ENCODE data around the gene PCSK1.

Gene PCSK1

DNA sequence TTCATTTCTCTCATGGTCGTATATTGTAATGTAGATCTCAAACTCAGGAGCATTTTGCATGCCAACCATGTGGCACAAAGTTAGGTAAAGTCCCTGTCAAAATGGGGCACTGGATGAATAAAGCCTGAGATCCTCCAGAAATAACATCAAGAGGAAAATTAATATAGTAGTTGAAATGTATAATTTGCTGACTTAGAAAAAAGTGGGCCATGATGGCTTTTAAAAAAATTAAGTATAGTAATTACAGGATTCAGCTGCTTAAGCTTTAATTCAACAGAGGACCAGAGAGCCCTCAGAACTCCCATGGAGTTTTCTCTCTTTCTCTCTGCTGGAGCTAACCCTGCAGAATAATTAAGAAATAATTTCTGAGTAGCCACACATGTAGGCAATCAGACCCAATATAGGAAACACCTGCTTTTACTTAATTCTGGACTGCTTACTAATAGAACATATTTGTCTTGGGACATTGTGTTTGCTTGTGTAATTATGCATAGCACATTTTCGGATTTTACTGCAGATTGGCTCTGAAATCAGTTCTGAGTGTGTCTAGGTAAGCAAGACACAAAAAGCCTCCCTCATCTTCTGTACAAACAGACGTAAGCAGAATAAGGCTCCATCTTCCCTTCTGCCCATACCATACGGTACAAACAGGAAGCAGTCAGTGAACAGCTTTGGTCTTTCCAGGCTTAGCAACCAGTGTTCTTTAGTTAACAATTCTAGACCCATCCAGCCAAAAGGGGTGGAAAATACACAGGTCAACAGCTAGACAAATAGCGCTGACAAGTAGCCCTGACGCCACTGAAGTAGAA, 26.5 kb upstream of the PCSK1 start:
- no peak overlapping the region for H3K4me3 ChIP-seq (ENCODE audit: low read depth in 1 of 2, low read length in 2 of 2)
- no peak overlapping the region for H3K27ac ChIP-seq (ENCODE audit: low read depth, low read length)
- no peaks in the 10 kb centered on the region for H3K4me1 ChIP-seq (ENCODE audit: control insufficient read depth in 1 of 2, insufficient read depth in 2 of 2, low read length in 2 of 2)
- H3K9me3 ChIP-seq (ENCODE audit: control insufficient read depth in 1 of 2, low read length in 2 of 2) = no peaks in the 10 kb centered on the region
- H3K36me3 ChIP-seq (ENCODE audit: control insufficient read depth in 1 of 2, insufficient read depth in 2 of 2, low read length in 2 of 2) = no peaks in the 10 kb centered on the region
- no peaks in the 10 kb centered on the region for H3K27me3 ChIP-seq (ENCODE audit: control insufficient read depth in 1 of 2, insufficient read depth in 2 of 2, low read length in 2 of 2)
- no peak overlapping the region for H3K9ac ChIP-seq (ENCODE audit: low read depth in 1 of 2, low read length in 2 of 2)

GRCh38 chr5:96458176-96458575, 25.1 kb upstream of the PCSK1 start:
- Histone ChIP-seq H3K4me1 (ENCODE audit: control insufficient read depth in 1 of 2, insufficient read depth in 2 of 2, low read length in 2 of 2) (no peaks in the 10 kb centered on the region), H3K9ac (ENCODE audit: low read depth in 1 of 2, low read length in 2 of 2) (no peak overlapping the region), H3K9me3 (ENCODE audit: control insufficient read depth in 1 of 2, low read length in 2 of 2) (no peaks in the 10 kb centered on the region), H3K4me3 (ENCODE audit: low read depth in 1 of 2, low read length in 2 of 2) (no peak overlapping the region), H3K27me3 (ENCODE audit: control insufficient read depth in 1 of 2, insufficient read depth in 2 of 2, low read length in 2 of 2) (no peaks in the 10 kb centered on the region), H3K27ac (ENCODE audit: low read depth, low read length) (no peak overlapping the region), H3K36me3 (ENCODE audit: control insufficient read depth in 1 of 2, insufficient read depth in 2 of 2, low read length in 2 of 2) (no peaks in the 10 kb centered on the region)

DNA sequence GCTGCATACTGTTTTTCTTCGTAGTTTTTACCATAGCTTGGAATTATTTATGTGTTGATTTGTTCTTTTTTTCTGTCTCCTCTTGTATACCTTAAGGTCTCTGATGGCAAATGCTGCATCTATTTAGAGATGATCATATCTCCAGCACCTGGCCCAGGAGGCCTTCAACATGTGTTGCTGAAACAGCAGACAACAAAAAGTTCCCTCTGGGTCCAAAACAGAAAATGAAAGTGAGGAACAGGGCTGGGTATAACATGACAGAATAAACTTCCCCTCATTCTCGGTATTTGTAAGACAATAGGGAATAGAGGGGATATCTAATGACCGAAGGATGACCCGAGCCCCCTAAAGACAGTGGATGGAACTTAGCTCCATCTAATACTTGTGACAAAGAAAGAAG, 22.7 kb upstream of the PCSK1 start:
- Histone ChIP-seq H3K27me3 (ENCODE audit: control insufficient read depth in 1 of 2, insufficient read depth in 2 of 2, low read length in 2 of 2) (no peaks in the 10 kb centered on the region), H3K36me3 (ENCODE audit: control insufficient read depth in 1 of 2, insufficient read depth in 2 of 2, low read length in 2 of 2) (no peaks in the 10 kb centered on the region), H3K9me3 (ENCODE audit: control insufficient read depth in 1 of 2, low read length in 2 of 2) (no peaks in the 10 kb centered on the region), H3K9ac (ENCODE audit: low read depth in 1 of 2, low read length in 2 of 2) (no peak overlapping the region), H3K4me1 (ENCODE audit: control insufficient read depth in 1 of 2, insufficient read depth in 2 of 2, low read length in 2 of 2) (no peaks in the 10 kb centered on the region), H3K27ac (ENCODE audit: low read depth, low read length) (no peak overlapping the region), H3K4me3 (ENCODE audit: low read depth in 1 of 2, low read length in 2 of 2) (no peak overlapping the region)

DNA sequence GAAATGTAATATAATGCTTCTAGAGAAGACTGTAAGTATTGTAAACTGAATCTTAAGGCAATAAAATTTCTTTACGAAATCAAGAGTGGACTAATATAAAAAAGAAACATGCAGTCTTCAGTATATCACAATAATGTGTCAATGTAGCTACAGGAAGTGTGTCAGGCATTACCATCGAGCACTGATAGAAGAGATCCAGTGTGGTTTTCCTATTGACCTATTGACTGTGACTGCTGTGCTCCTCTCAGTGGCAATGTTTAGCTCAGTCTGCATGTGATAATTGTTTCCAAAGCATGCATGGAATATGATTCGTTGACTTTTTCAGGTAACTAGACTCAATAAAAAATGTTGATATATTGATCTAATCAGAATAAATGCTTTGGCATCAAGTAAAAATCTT, 20.3 kb upstream of the PCSK1 start:
- H3K36me3 ChIP-seq (ENCODE audit: control insufficient read depth in 1 of 2, insufficient read depth in 2 of 2, low read length in 2 of 2) = no peaks in the 10 kb centered on the region
- no peaks in the 10 kb centered on the region for H3K4me1 ChIP-seq (ENCODE audit: control insufficient read depth in 1 of 2, insufficient read depth in 2 of 2, low read length in 2 of 2)
- no peaks in the 10 kb centered on the region for H3K27me3 ChIP-seq (ENCODE audit: control insufficient read depth in 1 of 2, insufficient read depth in 2 of 2, low read length in 2 of 2)
- H3K9me3 ChIP-seq (ENCODE audit: control insufficient read depth in 1 of 2, low read length in 2 of 2) = no peaks in the 10 kb centered on the region
- no peak overlapping the region for H3K9ac ChIP-seq (ENCODE audit: low read depth in 1 of 2, low read length in 2 of 2)
- no peak overlapping the region for H3K27ac ChIP-seq (ENCODE audit: low read depth, low read length)
- no peak overlapping the region for H3K4me3 ChIP-seq (ENCODE audit: low read depth in 1 of 2, low read length in 2 of 2)

GRCh38 chr5:96447949-96448348, 14.9 kb upstream of the PCSK1 start:
- no peak overlapping the region for H3K27ac ChIP-seq (ENCODE audit: low read depth, low read length)
- H3K27me3 ChIP-seq (ENCODE audit: control insufficient read depth in 1 of 2, insufficient read depth in 2 of 2, low read length in 2 of 2) = no peaks in the 10 kb centered on the region
- no peak overlapping the region for H3K4me3 ChIP-seq (ENCODE audit: low read depth in 1 of 2, low read length in 2 of 2)
- no peaks in the 10 kb centered on the region for H3K36me3 ChIP-seq (ENCODE audit: control insufficient read depth in 1 of 2, insufficient read depth in 2 of 2, low read length in 2 of 2)
- no peaks in the 10 kb centered on the region for H3K4me1 ChIP-seq (ENCODE audit: control insufficient read depth in 1 of 2, insufficient read depth in 2 of 2, low read length in 2 of 2)
- no peaks in the 10 kb centered on the region for H3K9me3 ChIP-seq (ENCODE audit: control insufficient read depth in 1 of 2, low read length in 2 of 2)
- H3K9ac ChIP-seq (ENCODE audit: low read depth in 1 of 2, low read length in 2 of 2) = no peak overlapping the region

DNA sequence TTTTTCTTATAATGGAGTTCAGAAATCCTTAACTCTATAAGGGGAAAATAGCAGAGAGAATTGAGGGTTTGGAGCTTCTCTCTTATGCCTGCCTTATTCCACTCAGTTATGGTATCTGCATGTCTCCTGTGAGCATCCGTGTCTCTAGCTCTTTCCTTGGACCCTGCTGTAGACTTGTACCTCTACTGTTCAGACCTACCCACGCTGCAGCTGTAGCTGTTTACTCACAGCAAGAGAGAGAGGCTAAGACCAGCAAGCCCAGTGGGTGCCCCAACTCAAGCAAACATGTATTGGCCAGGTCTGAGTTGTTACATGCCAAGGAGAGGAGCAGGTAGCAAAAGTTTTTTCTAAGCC, 7.1 kb upstream of the PCSK1 start:
- Histone ChIP-seq H3K4me3 (ENCODE audit: low read depth in 1 of 2, low read length in 2 of 2) (no peak overlapping the region), H3K9me3 (ENCODE audit: control insufficient read depth in 1 of 2, low read length in 2 of 2) (no peaks in the 10 kb centered on the region), H3K4me1 (ENCODE audit: control insufficient read depth in 1 of 2, insufficient read depth in 2 of 2, low read length in 2 of 2) (no peaks in the 10 kb centered on the region), H3K36me3 (ENCODE audit: control insufficient read depth in 1 of 2, insufficient read depth in 2 of 2, low read length in 2 of 2) (no peaks in the 10 kb centered on the region), H3K27me3 (ENCODE audit: control insufficient read depth in 1 of 2, insufficient read depth in 2 of 2, low read length in 2 of 2) (peaks cover 0 to 7% of the 10 kb centered on the region in 2 donors), H3K9ac (ENCODE audit: low read depth in 1 of 2, low read length in 2 of 2) (no peak overlapping the region), H3K27ac (ENCODE audit: low read depth, low read length) (no peak overlapping the region)

DNA sequence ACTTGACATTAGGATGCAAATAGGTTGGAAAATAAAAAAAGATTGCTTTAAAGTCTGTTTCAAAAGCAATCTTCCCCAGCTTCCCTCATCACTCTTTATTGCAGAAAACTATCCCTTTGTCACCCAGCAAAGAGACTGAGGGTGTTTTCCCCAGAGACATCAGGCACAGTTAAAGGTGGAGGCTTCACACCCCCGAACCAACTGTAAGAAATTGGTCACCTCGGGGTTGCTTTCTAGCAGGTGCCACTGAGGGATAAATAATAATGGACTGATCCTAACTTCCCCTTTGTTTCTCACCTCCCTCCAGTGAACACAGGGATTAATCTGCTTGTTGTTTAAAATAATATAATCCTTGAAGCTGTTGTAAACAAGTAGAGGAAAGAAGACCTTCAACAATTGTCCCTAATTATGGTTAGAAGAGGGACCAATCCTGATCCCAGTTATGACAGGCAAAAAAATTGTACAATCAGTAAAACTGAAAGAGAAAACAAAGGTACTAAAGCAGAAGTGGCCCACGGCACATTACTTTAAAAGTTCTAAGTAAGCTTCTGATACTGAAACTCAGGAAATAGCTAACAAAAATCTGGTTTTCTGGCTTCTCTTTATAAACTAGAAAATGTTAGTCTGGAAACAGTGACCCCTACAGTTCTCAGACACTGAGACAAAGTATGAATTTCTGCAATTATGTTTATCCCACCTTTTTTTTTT, 6.6 kb upstream of the PCSK1 start:
- Histone ChIP-seq H3K9me3 (ENCODE audit: control insufficient read depth in 1 of 2, low read length in 2 of 2) (no peaks in the 10 kb centered on the region), H3K4me1 (ENCODE audit: control insufficient read depth in 1 of 2, insufficient read depth in 2 of 2, low read length in 2 of 2) (no peaks in the 10 kb centered on the region), H3K36me3 (ENCODE audit: control insufficient read depth in 1 of 2, insufficient read depth in 2 of 2, low read length in 2 of 2) (no peaks in the 10 kb centered on the region), H3K27ac (ENCODE audit: low read depth, low read length) (no peak overlapping the region), H3K27me3 (ENCODE audit: control insufficient read depth in 1 of 2, insufficient read depth in 2 of 2, low read length in 2 of 2) (peaks cover 0 to 7% of the 10 kb centered on the region in 2 donors), H3K9ac (ENCODE audit: low read depth in 1 of 2, low read length in 2 of 2) (no peak overlapping the region), H3K4me3 (ENCODE audit: low read depth in 1 of 2, low read length in 2 of 2) (no peak overlapping the region)

- Histone ChIP-seq H3K27ac (ENCODE audit: low read depth, low read length) (no peak overlapping the region), H3K36me3 (ENCODE audit: control insufficient read depth in 1 of 2, insufficient read depth in 2 of 2, low read length in 2 of 2) (no peaks in the 10 kb centered on the region), H3K9me3 (ENCODE audit: control insufficient read depth in 1 of 2, low read length in 2 of 2) (no peaks in the 10 kb centered on the region), H3K9ac (ENCODE audit: low read depth in 1 of 2, low read length in 2 of 2) (no peak overlapping the region), H3K4me3 (ENCODE audit: low read depth in 1 of 2, low read length in 2 of 2) (no peak overlapping the region), H3K4me1 (ENCODE audit: control insufficient read depth in 1 of 2, insufficient read depth in 2 of 2, low read length in 2 of 2) (no peaks in the 10 kb centered on the region), H3K27me3 (ENCODE audit: control insufficient read depth in 1 of 2, insufficient read depth in 2 of 2, low read length in 2 of 2) (peaks cover 25 to 33% of the 10 kb centered on the region in 2 donors)
Observed at GRCh38 chr5:96434201-96434645, 1.2 kb upstream of the PCSK1 start.

DNA sequence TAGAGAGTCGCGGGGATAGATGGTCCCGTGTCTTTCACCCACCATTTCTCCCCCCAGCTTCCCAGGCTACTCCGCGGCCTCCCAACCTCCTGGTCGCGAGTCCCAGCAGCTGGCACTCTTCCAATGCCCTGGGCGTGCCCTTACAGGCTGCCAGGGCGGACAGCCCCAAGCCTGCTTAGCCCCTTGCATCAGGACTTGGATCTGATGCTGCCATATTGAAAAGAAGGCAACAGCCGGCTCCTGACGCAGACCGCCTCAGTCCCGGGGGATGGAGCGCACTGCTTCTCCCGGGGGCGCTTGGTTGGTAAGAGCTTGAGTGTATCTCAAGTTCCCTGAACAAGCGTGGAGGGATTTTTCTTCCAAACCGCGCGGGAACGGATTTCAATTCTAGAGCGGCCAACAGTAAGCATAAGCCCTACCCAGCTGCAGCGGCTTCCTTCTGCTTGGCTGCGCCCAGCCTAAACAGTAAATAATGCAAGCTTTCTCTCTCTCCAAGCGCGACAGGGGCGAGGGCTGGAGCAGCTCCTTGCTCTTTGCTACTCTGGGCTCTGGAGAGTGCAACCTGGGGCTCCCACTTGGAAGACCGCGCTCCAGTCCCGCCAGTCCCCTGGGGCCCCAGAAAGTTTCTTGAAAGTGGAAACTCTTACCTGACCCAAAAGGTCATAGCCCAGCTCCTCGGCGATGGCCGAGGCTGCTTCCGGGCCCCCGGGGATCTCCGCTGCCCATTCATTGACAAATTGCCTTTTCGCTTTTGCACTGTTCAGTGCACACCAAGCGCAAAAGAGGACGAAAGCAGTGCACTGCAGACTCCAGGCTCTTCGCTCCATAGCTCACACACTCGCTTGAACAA, 607 bp downstream of the PCSK1 start:
- H3K9ac ChIP-seq (ENCODE audit: low read depth in 1 of 2, low read length in 2 of 2) = no peak overlapping the region
- H3K9me3 ChIP-seq (ENCODE audit: control insufficient read depth in 1 of 2, low read length in 2 of 2) = no peaks in the 10 kb centered on the region
- no peak overlapping the region for H3K4me3 ChIP-seq (ENCODE audit: low read depth in 1 of 2, low read length in 2 of 2)
- no peak overlapping the region for H3K27ac ChIP-seq (ENCODE audit: low read depth, low read length)
- peaks cover 25 to 33% of the 10 kb centered on the region in 2 donors for H3K27me3 ChIP-seq (ENCODE audit: control insufficient read depth in 1 of 2, insufficient read depth in 2 of 2, low read length in 2 of 2)
- no peaks in the 10 kb centered on the region for H3K36me3 ChIP-seq (ENCODE audit: control insufficient read depth in 1 of 2, insufficient read depth in 2 of 2, low read length in 2 of 2)
- no peaks in the 10 kb centered on the region for H3K4me1 ChIP-seq (ENCODE audit: control insufficient read depth in 1 of 2, insufficient read depth in 2 of 2, low read length in 2 of 2)
